Endometrium (tissue), 2 donors: ENCODE measurements around the gene JAKMIP1.
"Not testable (repeated sequence)": the region's sequence is repeated elsewhere in the genome, so short reads cannot be mapped to it uniquely, and the experiment has no call there.

Source experiments
- FAIRE-seq: peaks from 2 replicates; lab custom pipeline; 2012; peaks lifted over from hg19 to GRCh38; lab: Jason Lieb, UNC
- donor health status: control.
- donor health status: control.

The JAKMIP1 gene

DNA sequence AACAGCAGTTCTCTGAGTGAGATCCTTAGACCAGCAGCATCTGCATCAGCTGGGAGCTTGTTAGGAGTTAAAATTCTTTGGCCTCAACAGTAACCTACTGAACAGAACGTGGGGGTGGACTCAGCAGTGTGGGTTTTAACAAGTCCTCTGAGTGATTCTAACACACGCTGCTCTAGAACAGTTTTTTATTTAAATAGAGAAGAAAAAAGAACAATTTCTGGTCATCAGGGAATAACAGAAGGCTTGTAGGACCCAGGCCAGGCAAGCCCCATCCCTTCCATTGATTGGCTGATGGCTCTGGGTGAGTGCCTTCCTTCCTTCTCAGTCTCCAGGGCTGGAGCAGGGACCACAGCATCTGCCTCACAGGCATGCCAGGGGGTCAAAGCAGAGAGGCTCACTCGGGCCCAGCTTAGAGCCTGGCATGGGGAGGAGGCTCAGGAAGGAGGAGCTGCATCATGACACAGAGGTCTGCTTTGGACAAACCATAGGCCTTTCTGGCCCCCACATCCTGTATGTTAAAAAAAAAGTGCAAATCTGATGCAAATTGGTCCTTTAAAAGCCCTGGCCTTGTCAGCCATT lies 56.7 kb downstream of the JAKMIP1 start:
- FAIRE-seq: no peak

DNA sequence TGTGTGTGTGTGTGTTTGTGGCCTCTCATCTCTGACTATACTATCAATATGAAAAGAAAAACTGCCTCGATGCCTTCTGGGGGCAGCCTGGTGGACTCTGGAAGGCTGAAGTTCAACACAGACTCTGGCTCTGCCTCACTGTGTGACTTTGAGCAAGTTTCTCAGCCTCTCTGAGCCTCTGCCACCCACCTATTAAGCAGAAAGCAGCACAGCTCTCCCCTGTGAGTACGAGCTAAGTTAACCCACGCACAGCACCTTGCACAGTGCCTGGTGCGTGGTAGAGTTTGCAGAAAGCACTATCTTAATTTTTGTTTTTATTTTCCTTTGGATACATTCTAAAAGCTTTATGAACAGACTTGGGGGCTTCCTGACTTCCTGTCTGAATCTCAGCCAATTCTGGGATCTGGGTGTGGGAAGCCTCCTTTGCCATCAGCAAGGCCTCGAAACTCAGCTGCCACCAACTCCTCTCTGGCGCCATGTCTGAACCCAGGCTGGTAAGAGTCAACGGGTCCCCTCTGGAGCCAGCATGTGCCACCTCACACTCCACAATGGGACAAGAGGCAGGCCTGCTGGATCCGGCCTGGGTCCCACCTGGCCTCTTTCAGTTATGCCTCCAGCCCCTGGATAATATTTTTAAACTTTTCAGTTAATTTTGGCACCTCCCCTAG lies 57.3 kb downstream of the JAKMIP1 start:
- no peak for FAIRE-seq

DNA sequence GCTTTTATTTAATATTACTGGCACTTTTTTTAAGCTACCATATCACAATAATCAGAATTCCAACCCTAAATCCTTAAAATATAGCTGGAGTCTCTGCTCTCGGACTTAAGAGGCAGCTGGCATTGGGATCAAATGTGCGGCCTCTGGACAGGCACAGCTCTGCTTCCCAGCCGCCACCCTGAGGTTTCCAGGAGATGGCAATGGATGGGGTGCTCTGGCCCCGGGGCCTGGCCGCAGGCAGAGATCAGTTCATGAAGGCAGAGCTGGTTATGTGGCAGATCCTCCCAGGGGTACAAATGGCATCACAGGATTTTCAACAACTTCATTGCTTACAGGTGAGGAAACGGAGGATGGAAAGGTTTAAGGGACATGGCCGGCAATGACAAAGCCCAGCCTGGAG lies 57.8 kb downstream of the JAKMIP1 start:
- no peak for FAIRE-seq

DNA sequence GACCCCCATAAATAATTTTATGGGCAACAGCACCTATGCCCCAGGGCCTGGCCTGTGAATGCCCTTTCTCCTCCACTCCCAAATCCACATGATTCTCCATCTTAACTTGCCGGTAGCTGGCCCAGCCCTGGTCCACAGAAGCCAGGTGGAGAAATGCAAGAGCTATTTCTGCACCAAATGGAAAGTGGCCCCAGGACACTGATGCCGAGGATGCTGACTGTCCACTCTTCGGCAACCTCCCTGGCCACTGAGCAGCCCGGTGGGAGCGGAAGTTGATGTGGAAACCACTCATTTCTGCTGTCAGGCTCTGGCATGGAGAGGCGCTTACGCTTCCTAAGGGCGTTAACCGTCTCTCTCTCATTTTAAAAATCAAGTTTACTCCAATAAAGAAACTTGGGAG lies 58.8 kb downstream of the JAKMIP1 start:
- no peak for FAIRE-seq

DNA sequence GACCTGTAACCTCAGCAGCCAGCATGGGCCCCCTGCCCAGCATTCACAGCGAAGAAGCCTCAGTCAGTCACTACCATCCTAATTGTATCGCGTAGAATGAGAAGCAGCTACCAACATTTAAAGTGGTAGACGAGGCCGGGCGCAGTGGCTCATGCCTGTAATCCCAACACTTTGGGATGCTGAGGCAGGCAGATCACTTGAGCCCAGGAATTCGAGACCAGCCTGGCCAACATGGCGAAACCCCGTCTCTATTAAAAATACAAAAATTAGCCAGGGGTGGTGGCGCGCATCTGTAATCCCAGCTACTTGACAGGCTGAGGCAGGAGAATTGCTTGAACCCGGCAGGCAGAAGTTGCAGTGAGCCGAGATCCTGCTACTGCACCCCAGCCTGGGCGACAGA lies 59.3 kb downstream of the JAKMIP1 start:
- not testable (repeated sequence) for FAIRE-seq

DNA sequence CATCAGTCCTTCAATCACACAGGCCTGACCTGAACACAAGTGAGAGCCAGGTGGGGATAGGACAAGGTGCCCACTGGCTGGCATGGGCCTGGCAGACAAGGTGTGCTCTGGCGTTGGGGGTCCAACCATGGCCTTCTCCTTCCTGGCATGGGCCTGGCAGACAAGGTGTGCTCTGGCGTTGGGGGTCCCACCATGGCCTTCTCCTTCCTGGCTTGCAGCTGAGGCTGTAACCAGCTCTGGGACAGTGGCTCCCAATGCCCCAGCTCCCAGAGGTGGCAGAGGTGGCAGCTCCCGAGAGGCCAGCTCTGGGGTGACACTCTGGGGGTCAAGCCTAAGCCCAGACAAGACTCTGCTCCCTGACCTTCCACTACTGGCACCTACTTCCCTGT lies 62.6 kb downstream of the JAKMIP1 start:
- no peak for FAIRE-seq

DNA sequence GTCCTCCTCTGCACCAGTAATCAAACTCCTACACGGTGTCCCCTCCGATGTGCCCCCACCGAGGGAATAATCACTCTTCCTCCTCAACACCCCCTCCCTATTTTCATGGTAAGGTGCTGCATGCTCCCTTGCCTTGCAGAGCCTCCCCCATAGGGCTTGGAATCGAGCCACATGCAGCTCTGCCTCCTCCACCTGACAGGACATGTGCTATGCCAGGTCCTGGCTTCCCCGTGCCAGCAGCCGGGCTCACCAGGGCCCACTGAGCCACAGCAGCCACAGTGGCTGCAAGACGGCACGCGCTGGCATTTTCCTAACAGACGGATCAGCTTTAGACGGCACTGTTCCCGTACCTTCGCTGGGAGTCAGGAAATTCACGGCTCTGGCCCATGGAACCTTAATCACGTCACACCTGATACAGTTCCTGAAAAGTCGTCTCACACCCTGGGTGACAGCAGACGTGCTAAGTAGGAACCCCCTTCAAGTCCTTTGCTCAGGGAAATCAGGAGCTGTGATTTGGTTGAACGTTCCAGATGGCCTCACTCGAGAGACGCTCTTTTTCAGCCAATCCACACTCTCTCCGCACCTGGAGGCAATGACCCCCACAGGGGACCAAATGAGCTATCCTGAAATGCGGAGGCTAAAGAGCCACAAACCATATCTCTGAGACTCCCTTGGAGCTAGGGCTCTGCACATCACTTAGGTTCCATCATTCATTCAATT lies 63.2 kb downstream of the JAKMIP1 start:
- FAIRE-seq: no peak

DNA sequence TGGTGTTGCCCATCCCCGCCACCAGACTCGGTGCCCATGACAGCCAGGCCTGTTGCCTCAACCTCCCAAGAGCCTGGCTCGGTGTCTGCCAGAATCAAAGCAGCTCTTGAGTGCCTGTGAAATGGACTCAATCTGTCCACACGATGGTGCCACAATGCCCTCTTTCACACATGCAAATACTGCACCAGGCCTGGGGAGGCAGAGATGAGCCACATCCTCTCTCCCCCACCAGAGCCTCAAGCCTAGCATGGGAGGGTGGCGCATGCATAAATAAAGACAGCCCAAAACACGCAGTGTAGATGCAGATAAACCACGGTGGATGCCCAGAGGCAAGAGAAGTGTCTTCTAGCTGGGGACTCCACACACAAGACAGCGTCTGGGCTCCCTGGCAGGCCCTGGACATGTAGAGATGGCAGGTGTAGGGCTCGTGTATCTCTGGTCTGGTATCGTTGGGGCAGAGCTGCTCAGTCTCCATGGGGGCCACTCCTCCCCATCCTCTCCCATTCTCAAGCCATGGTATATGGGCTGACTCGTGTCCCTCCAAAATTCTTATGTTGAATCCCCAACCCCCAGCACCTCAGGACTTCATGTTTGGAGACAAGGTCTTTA lies 65.6 kb downstream of the JAKMIP1 start:
- no peak for FAIRE-seq

DNA sequence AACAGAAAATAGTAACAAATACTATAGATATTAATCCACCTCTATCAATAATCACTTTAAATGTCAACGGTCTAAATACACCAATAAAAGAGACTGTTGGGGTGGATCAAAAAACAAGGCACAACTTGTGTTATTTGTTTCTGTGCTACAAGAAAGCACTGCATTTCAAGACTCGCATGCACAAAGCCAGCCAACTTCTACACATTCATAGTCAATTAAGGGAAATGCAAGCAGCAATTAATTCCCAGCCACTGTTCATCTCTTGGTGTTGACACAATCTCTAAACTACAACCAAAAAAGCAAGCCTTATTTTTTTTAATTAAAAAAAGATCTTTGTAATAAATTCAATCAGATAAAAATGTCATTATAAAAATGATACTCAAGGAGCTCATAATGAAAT lies 67.6 kb downstream of the JAKMIP1 start:
- no peak for FAIRE-seq

DNA sequence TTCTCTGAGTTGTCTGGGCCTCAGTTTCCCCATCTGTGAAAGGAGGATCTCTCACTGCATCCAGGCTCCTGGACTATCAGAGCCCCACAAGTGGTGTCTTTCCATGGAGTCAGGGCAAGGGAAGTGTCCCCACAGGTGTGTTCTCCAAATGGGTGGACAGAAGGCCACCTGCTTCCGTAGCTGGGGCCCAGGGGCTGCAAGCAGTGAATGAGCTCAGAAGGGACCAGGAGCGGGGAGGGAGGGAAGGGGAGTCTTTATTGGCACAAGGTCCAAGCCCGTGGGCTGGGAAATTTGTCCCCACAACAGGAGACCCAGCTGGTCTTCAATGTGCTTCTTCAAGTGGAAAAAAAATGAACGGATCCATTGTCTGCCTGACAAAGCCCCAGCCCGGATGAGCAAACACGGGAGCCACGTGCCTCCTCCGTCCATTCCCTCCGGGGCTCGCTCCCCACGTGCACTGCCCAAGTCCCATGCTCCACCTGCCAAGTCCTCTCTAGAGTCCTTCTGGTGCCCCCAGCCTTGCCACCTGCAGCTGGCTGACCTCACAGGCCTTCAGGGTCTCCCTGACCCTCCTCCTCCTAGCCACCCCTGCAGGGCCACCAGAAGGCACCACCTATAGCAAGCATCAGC lies 72.0 kb downstream of the JAKMIP1 start:
- no peak for FAIRE-seq

DNA sequence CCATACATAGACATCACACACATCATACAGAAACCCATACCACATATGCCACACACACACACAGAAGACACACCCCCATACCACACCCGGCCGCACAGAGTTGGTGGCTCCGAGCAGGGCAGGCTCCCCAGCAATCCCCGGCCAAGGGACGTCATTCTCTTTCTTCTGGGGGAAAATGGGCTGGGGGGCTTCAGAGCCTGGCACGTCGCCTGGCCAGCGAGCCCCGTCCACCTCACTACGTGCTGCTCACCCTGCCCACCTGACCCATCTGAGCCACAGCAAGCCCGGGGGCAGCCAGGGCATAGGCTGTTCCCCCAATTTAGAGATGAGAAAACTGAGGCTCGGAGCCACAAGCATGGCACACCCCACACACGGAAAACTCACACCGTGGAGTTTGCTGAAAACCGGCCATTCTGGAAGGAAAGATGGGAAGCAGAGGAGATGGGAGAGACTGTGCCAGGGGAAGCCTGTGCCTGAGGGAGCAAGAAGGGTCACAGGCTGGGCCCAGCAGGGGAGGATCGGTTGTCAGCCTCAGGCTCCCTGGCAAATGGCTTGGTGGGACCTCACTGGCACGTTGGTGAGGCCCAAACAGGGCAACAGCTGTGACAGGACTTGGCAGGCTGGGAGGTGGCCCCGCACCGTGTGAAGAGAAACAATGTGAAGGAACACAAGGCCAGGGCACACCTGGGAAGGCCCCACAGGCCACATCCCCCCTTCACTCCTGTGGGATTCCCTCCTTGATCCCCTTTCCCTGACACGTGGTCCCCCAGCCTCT lies 73.2 kb downstream of the JAKMIP1 start:
- no peak for FAIRE-seq

DNA sequence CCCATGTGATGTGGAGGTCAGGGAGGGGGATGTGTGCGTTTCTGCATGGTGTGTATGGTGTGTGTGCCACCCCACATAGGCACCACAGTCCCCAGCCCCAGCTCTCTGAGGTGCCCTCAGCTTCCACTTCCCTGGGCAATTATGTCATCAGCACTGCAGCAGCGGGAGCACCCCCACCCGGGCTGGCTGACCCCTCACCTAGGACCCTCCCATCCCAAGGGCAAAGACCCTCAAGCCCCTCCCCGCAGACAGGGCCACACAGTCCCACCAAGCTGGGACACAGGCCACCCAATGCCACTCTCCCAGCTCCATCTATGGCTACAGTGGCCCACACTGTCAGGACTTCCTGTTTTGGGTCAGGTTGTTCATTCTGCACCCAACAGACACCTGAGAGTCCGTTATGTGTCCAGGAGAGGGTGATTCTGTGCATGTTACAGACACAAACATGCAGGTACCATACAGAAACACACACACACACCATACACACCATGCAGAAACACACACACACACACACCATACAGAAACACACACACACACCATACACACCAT lies 75.2 kb downstream of the JAKMIP1 start:
- no peak for FAIRE-seq

DNA sequence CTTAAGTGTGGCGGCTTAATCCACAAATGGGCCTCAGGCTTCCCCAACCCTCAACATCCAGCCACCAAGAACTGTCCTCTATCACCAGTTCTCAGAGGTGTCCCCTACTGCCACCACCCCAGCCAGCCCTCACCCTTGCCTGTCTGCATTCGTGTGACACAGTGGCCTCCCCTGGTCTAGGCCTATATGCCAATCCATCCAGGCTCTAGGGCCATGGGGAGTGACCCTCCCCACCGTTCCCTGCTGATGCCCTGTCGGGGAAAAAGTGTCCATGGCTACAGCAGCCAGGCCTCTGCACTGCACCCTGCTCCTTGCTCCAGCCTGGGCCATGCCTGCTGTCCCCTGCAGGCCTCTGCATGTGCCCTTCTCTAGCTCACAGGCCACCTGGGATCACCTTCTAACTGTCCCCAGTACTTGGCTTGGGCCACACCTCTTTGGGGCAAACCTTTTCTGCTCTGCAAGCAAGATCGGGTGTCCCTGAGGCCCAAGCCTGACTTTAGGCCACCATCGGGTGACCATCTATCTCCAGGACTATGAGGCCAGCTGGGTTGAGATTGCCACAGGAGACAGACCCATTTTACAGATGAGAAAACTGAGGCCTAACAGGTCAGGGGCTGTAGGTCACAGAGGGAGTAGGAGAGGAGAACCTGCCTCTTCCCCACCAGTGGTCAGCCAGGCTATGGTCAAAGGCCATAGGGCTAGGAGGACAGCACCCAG lies 75.8 kb downstream of the JAKMIP1 start:
- no peak for FAIRE-seq

DNA sequence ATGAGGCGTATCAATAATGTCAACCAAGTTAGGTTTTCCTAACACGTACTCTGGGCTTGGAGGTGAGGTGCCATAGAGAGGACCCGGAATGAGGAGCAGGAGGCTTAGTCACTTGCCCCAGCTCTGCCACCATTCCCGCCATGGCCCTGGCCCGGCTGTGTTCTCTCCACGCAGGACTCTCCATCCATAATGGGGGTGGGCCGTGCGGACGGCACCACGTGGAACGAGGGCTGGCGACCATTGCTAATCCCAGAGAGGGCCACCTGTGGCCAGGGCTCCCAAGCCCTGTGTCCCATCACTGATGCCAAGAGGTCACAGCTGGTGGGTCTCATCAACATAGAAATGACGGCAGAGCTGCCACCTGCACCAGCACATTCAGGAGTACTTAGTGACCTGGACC lies 76.4 kb downstream of the JAKMIP1 start:
- FAIRE-seq: no peak

DNA sequence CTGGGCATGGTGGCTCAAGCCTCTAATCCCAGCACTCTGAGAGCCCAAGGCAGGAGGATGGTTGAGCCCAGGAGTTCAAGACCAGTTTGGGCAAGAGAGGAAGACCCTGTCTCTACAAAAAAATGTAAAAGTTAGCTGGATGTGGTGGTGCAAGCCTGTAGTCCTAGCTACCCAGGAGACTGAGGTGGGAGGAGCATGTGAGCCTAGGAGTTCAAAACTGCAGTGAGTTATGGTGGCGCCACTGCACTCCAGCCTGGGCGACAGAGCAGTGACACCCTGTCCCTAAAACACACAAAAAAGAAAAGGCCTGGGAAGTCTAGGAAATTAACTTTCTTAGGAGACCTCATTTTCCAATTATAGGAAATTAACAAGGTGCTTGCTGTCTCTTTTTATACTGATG lies 76.8 kb downstream of the JAKMIP1 start:
- FAIRE-seq: no peak

DNA sequence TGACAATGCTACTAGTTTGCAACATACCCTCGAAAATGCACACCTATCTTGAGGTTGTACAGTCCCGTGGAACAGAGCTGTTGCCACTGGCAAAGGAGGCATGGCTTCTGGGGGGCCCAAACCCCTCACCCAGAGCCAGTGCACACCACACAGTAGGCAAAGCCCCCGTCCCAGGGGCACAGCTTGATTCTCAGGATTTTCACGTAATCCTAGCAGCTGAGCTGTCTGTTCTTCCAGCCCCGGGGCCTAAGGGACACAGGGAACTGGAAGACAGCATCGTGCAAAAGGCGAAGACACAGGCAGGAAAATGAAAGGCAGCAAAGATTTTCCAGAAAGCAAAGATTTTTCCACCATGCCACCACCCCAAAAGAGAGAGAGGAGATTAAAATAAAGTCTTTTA lies 77.2 kb downstream of the JAKMIP1 start:
- no peak for FAIRE-seq

DNA sequence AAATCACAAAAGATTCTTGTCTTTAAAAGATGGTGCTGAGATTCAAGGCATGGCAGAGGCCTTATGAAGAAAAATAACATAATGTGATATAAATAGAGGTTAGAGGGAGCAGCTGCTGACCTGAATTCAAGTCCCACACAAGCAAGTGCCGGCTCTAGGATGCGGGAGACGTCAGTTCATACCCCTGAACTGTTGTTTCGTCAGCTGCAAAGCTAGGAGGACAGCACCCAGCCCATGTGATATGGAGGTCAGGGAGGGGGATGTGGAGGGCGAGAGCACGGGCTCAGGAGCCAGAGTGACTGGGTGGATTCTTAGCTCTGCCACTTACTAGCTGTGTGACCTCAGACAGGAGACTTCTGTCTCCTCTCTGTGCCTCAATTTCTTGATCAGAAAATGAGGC lies 77.9 kb downstream of the JAKMIP1 start:
- no peak for FAIRE-seq

DNA sequence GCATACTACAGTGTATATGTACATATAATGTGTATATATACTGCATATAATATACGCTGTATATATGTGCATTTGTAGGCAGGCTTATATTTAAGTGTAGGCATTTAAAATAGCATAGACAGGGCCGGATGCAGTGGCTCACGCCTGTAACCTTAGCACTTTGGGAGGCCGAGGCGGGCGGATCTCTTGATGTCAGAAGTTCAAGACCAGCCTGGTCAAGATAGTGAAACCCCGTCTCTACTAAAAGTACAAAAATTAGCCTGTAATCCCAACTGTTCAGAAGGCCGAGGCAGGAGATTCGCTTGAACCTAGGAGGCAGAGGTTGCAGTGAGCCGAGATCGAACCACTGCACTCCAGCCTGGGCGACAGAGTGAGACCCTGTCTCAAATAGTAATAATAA lies 78.4 kb downstream of the JAKMIP1 start:
- no peak for FAIRE-seq

DNA sequence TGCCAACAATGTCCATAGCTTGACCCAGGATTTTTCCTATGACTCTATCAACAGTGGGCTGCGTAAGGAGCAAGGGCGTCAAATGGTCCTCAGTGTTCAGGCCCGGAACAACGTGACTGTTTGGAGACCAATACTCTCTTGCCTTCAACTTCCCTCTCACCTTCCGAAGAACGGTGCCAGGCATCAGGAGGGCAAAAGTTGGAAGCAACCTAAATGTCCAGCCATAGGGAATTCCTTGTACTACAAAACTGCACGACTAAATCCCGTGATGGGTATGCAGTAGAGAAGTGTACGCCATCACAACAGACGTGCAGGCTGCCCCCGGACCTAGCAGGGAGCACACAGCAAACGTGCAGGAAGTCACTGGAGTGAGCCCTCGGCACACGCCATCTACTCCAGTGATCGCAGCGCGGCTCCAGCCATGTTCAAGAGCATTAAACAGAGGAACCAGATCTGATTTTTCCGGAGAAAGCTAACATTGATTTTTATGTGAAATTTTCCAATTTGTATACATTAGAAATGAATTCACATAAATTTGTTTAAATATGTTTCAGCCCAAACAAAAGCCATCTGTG lies 79.0 kb downstream of the JAKMIP1 start:
- no peak for FAIRE-seq

DNA sequence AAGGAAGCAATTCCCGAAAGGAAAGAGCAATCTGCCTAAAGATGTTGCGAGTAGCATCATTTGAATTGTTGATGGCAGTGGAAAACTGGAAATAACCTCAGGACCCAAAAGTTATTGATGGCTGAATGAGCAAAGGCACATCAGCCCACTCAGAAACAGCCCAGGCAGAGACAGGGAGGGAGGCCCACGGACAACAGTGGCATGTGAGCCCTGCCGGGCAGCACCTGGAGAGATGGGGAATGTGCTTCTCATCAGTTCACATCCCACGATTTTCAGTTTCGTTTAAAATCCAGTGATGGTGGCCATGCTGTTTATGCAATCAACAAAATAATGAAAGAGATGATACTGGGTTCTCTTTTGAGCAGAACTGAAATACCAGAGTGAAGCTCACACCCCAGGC lies 80.0 kb downstream of the JAKMIP1 start:
- FAIRE-seq: no peak
